Activated T-cell treated with anti-CD3 and anti-CD28 coated beads for 1 hour (primary cell): ENCODE results near the gene TRIM32.

Experiments
- DNase-seq: peaks from one replicate; pipeline ENCODE4 v3.0.0-alpha.2; 2020; ENCODE audit warnings: low read depth

The TRIM32 gene

GRCh38 chr9:116706310-116707290, 19.5 kb downstream of the TRIM32 start:
- DNase-seq = no peak

DNA sequence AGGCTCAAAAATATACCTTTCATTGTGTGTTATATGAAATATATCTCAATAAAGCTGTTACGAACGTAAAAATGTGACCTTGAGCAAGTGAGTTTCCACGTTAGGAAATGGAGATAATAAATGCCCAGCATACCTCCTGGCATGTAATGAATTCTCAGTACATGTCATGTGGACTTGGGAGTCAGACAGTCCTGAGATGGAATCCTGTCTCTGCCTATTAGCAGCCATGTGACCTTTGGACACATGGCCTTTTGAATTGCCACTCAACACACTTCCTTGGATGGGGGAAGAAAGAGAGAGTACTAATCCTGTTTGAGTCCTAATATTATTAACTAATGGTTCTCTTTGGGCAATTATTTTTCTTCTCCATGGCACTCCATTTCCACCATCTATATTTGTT, 25.7 kb downstream of the TRIM32 start:
- DNase-seq = no peak

- no peak for DNase-seq
Observed at GRCh38 chr9:116713271-116713670, 26.2 kb downstream of the TRIM32 start.

DNA sequence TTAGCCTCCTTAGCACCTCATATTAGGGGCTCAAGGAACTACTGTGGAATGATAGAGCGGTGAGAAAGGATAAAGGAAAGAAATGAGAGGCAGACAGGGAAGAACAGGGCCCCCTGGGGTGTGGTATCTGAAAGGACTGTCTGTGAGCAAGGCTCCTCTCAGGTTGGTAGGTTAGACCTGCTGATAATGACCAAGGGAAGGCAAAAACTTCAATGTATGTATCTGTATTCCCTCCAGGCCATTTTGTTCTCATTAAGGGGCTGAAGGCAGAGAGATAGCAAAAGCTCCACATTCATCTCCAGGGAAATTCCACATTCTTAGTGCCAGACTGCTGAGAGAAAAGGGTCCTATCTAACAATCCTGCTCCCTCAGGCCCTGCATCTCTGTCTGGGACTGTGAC, 28.6 kb downstream of the TRIM32 start:
- DNase-seq = no peak

DNA sequence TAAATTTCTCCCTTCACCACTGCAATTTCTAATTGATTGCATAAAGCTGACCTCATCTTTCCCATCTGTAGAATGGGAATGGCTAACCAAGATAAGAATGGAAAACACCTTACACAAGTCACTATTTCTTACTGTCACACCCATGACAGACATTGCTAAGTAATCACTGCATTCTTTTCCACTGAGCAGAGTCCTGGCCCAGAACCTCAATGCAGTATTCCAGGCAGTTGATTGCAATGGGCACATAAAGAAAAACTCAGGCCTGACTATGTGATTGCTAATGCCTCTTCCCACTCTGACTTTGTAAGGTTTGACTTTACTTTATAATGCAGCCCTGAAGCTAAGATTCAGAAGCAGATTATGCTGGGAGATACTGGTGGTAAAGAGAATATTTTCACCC, 29.3 kb downstream of the TRIM32 start:
- DNase-seq = no peak

DNA sequence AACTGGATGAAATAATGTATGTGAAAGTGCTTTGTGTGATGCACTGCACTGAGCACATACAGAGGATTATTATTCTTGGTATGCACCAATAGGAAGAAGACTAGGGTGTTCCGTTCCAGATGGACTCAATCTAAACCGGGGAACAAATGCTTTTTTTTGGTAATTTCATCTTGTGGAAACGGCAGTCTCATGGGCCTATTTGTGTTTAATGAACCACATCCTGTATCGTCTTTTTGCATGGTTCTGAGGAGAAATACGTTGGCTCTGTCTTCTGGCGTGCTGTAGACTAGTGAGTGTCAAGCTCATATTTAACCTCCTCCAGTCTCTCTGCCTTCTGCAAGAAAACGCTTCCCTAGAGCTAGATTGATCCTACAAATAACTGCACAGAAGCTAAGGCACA, 30.0 kb downstream of the TRIM32 start:
- DNase-seq = no peak

DNA sequence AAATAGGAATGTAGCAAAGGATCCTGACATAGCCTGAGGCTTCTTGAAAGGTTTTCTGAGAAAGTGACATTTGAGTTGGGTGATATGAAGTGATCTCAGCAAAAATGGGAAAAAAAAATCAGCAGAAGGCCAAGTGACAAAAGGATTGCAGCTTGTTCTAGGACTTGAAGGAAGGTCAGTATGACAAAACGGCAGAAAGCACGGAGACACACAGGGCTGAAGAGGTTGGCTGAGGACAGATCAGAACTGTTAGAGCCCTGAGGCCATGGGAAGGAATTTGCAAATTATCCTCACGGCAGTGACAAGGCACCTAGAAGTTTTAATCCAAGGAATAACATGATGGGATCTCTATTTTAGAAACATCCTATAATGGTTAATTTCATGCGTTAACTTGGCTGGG, 31.0 kb downstream of the TRIM32 start:
- no peak for DNase-seq

GRCh38 chr9:116720111-116720510, 33.0 kb downstream of the TRIM32 start:
- no peak for DNase-seq

- DNase-seq = no peak
Observed at GRCh38 chr9:116721411-116721810, 34.3 kb downstream of the TRIM32 start.

GRCh38 chr9:116721944-116722343, 34.8 kb downstream of the TRIM32 start:
- DNase-seq = no peak

GRCh38 chr9:116724123-116724522, 37.0 kb downstream of the TRIM32 start:
- DNase-seq = no peak

- DNase-seq = no peak
Observed at GRCh38 chr9:116726602-116727001, 39.5 kb downstream of the TRIM32 start.

DNA sequence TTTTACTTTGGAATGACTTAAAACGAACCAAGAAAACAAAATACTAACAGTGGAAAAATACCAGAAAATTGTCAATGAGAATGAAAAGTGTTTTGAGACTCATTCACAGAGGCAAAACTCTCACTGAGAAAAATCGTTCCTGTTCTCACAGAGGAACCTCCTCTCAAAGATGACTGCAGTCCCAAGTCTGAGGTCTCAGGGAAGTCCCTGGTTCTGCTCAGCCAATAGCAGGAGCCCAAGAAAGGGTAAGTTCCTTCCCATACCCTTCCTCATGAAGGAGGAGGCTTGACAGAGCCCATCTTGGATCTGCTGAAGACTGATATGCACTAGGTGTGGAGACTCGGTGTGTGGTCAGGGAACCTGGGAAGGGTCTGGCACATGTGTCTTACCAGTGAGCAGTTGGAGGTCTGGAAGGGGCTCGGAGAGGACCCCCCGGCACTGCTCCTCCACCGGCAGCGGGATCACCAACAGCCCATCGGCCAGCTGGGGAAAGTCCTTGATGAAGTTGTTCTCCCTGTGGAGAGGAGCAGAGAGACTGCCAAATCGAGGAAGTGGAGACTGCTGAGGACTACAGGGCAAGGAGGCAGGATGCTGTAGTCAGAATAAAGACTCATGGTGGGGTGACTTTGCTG, 46.0 kb downstream of the TRIM32 start:
- DNase-seq = no peak

GRCh38 chr9:116736399-116737151, 49.5 kb downstream of the TRIM32 start:
- DNase-seq = no peak

- peak; percentile 23 for DNase-seq
Observed at GRCh38 chr9:116737152-116737546, 50.0 kb downstream of the TRIM32 start.

DNA sequence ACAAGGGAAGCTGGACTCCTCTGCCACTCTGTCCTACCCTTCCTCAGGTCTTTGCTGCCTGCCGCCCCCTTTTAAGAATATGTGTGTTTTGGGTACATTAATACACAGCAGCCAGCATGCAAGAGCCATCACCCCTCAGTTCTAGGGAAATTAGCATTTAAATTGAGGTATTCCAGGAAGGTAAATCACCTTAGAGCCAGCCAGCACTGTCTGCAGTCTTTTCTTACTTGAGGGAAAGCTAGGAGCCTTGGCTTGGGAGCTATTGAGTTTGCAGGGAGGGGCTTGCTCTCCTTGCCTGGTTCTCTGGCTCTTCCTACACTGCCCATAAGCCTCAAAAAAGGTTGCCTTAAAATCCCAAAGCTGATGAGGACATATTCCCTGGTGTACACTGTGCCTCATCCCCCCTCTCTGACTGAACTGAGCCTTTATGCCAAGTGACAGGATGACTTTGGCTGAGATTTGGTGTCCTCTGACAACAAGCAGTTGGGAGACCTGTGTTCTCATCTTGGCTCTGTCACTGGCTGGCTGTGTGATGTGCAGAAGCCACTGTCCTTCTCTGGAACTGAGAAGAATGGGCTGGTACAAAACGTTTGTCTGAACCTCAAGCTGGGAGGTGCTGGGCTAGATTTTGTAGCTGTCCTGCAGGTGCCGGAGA, 54.1 kb downstream of the TRIM32 start:
- no peak for DNase-seq

GRCh38 chr9:116741742-116742141, 54.6 kb downstream of the TRIM32 start:
- DNase-seq = no peak

DNA sequence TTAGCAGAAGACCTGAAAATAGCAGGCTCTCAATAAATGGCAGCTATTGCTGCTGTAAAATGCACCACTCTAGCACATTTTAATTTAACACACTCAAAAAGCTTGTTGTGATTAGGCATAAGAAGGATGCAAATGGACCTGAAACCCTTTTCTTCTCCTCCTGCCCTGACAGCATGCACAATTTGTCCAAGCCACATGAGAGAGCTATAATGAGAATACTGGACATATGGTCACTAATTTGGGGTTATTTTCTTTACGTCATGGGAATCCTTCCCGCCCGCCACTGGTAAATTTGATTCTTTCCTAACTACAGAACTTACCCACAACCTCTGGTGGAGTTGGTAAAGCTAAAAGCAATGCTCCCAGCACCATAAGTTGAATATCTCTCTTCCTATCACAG, 62.1 kb downstream of the TRIM32 start:
- DNase-seq = no peak

GRCh38 chr9:116749772-116750171, 62.7 kb downstream of the TRIM32 start:
- no peak for DNase-seq

DNA sequence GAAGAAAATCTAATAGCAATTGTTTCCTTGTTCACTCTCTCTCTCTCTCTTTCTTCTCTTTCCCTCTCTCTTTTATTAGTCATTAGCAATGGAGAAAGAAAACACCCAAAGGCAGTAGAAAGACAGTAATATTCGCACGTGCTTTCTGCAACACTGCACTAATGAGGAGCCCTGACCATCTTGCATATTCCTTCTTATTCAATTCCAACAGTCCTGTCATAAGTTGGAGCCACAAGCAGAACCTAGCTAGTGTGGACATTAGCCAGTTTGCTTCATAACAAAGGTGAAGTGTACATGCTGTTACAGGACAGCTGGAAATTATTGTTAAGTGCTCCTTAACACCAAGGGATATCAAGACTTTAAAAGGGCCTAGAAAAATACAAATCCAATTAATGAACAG, 63.4 kb downstream of the TRIM32 start:
- no peak for DNase-seq
